GM12878 (cell line): ENCODE data around the gene RNF41. TPM values are rescaled to one million over a fixed set of nuclear protein-coding genes. Genes with fewer than 3 reads are reported as not detected.
A peak's percentile ranks its signal among the peaks of the same experiment; 100 is the strongest.

ENCODE experiments used
- BCL11A ChIP-seq: IDR thresholded peaks from 2 replicates; pipeline ENCODE4 v1.6.1; 2011; ENCODE audit warnings: low read depth, low read length
- CEBPB ChIP-seq, 2 experiments: fragments of 150-350 bp in 1 of 2; IDR thresholded peaks; 2 replicates each; pipeline ENCODE4 v1.6.1; 2012 to 2014; ENCODE audit warnings: low read depth in 2 of 2, low read length in 2 of 2, borderline replicate concordance in 1 of 2, inconsistent platforms in 1 of 2
- IKZF2 ChIP-seq, 2 experiments: fragments of 450-650 bp; IDR thresholded peaks; 2 replicates each; pipeline ENCODE4 v1.6.1; 2017; ENCODE audit warnings: mild to moderate bottlenecking in 2 of 2, moderate library complexity in 2 of 2
- JUNB ChIP-seq: IDR thresholded peaks from 2 replicates; pipeline ENCODE4 v1.6.1; 2016; ENCODE audit warnings: antibody characterized with exemption, mild to moderate bottlenecking
- KDM1A ChIP-seq: fragments of 200-600 bp; sonication (generic); IDR thresholded peaks from 2 replicates; pipeline ENCODE4 v1.6.1; 2016; ENCODE audit warnings: borderline replicate concordance
- LARP7 ChIP-seq: fragments of 450-650 bp; IDR thresholded peaks from 2 replicates; pipeline ENCODE4 v1.6.1; 2017; ENCODE audit warnings: mild to moderate bottlenecking
- MEF2B ChIP-seq: fragments of 450-650 bp; IDR thresholded peaks from 2 replicates; pipeline ENCODE4 v1.6.1; 2018; ENCODE audit warnings: mild to moderate bottlenecking, moderate library complexity; ENCODE audit not compliant: partially characterized antibody, poor library complexity, severe bottlenecking
- MTA2 ChIP-seq: fragments of 450-650 bp; IDR thresholded peaks from 2 replicates; pipeline ENCODE4 v1.6.1; 2016; ENCODE audit warnings: low read depth, mild to moderate bottlenecking, moderate library complexity
- NKRF ChIP-seq: fragments of 450-650 bp; conservative IDR thresholded peaks from 2 replicates; pipeline ENCODE4 v1.6.1; 2017; ENCODE audit warnings: mild to moderate bottlenecking, moderate library complexity
- POLR2A ChIP-seq: IDR thresholded peaks from 2 replicates; pipeline ENCODE4 v1.6.1; 2011; ENCODE audit warnings: low read depth, mild to moderate bottlenecking, low read length
- RCOR1 ChIP-seq: conservative IDR thresholded peaks from 2 replicates; pipeline ENCODE4 v1.6.1; 2012; ENCODE audit warnings: low read depth, low read length, improper control_type of control experiment
- RELB ChIP-seq: fragments of 450-650 bp; IDR thresholded peaks from 2 replicates; pipeline ENCODE4 v1.6.1; 2017; ENCODE audit warnings: low read depth, mild to moderate bottlenecking, moderate library complexity
- SIN3A ChIP-seq: IDR thresholded peaks from 2 replicates; pipeline ENCODE4 v1.6.1; 2012; ENCODE audit warnings: low read depth, low read length, improper control_type of control experiment
- SMARCA5 ChIP-seq: fragments of 450-650 bp; IDR thresholded peaks from 2 replicates; pipeline ENCODE4 v1.6.1; 2017; ENCODE audit warnings: mild to moderate bottlenecking
- YBX1 ChIP-seq: fragments of 450-650 bp; IDR thresholded peaks from 2 replicates; pipeline ENCODE4 v1.6.1; 2016; ENCODE audit warnings: antibody characterized with exemption
- polyA plus RNA-seq, 11 experiments: library from polyadenylated mRNA; depleted of rRNA in 4 of 11; unstranded in 6 of 11; stranded (reverse) in 5 of 11; fragments of >200 nt; fragmentation: Nextera tagmentation in 4 of 11; fragmentation: Illumina TruSeq in 1 of 11; extraction: Ambion mirVana in 4 of 11; extraction: Trizol in 1 of 11; gene quantifications; 1 replicate in 1 of 11; 2 replicates in 10 of 11; pipeline versions ENCODE4 v1.2.1 to v1.2.3, GENCODE V29; 2011 to 2016; ENCODE audit warnings: inconsistent platforms in 2 of 11, missing spikeins in 2 of 11, low read depth in 1 of 11
- total RNA-seq, 4 experiments: library from RNA; depleted of rRNA in 3 of 4; stranded (reverse); fragments of >200 nt in 3 of 4; fragmentation: Illumina TruSeq in 1 of 4; extraction: Trizol in 1 of 4; gene quantifications; 2 replicates each; pipeline versions ENCODE4 v1.2.1 to v1.2.3, GENCODE V29; 2013 to 2021
- TF ChIP-seq, protein P1 (sequence below): fragments of 450-650 bp; IDR thresholded peaks from 2 replicates; pipeline ENCODE4 v1.6.1; 2017; ENCODE audit warnings: borderline replicate concordance
- TF ChIP-seq, protein P2 (sequence below): fragments of 450-650 bp; formaldehyde crosslinking; IDR thresholded peaks from 2 replicates; pipeline ENCODE4 v1.4.0; 2020; ENCODE audit warnings: mild to moderate bottlenecking, moderate library complexity
- TF ChIP-seq, protein P3 (sequence below): IDR thresholded peaks from 2 replicates; pipeline ENCODE4 v1.6.1; 2012; ENCODE audit warnings: mild to moderate bottlenecking, low read depth, low read length

The RNF41 gene
- total and polyA plus RNA-seq, 10 of the 15 experiments (the other 5 are each of a cell fraction or from before 2014, with no cell fraction given): 11.1 to 47.8 (median 30.6) TPM

- TF ChIP-seq, protein P1, sequence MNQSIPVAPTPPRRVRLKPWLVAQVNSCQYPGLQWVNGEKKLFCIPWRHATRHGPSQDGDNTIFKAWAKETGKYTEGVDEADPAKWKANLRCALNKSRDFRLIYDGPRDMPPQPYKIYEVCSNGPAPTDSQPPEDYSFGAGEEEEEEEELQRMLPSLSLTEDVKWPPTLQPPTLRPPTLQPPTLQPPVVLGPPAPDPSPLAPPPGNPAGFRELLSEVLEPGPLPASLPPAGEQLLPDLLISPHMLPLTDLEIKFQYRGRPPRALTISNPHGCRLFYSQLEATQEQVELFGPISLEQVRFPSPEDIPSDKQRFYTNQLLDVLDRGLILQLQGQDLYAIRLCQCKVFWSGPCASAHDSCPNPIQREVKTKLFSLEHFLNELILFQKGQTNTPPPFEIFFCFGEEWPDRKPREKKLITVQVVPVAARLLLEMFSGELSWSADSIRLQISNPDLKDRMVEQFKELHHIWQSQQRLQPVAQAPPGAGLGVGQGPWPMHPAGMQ: no peak
- TF ChIP-seq LARP7 (peak; percentile 86), CEBPB (IDR thresholded peaks at IDR 0.05; ENCODE audit: borderline replicate concordance in 1 of 2, low read depth in 2 of 2, low read length in 2 of 2) (no peak), RELB (no peak; the same call in 1 of the 2 replicates), MTA2 (no peak), YBX1 (no peak), MEF2B (no peak), RCOR1 (no peak), POLR2A (peak; percentile 97), IKZF2 (IDR thresholded peaks at IDR 0.05) (peak; percentile 28 to 54; a peak in 2 of 4 replicates), JUNB (no peak), SMARCA5 (peak; percentile 73; the same call in 1 of the 2 replicates), NKRF (peak; percentile 94), KDM1A (no peak), BCL11A (no peak), SIN3A (peak; percentile 82)
- TF ChIP-seq, protein P2, sequence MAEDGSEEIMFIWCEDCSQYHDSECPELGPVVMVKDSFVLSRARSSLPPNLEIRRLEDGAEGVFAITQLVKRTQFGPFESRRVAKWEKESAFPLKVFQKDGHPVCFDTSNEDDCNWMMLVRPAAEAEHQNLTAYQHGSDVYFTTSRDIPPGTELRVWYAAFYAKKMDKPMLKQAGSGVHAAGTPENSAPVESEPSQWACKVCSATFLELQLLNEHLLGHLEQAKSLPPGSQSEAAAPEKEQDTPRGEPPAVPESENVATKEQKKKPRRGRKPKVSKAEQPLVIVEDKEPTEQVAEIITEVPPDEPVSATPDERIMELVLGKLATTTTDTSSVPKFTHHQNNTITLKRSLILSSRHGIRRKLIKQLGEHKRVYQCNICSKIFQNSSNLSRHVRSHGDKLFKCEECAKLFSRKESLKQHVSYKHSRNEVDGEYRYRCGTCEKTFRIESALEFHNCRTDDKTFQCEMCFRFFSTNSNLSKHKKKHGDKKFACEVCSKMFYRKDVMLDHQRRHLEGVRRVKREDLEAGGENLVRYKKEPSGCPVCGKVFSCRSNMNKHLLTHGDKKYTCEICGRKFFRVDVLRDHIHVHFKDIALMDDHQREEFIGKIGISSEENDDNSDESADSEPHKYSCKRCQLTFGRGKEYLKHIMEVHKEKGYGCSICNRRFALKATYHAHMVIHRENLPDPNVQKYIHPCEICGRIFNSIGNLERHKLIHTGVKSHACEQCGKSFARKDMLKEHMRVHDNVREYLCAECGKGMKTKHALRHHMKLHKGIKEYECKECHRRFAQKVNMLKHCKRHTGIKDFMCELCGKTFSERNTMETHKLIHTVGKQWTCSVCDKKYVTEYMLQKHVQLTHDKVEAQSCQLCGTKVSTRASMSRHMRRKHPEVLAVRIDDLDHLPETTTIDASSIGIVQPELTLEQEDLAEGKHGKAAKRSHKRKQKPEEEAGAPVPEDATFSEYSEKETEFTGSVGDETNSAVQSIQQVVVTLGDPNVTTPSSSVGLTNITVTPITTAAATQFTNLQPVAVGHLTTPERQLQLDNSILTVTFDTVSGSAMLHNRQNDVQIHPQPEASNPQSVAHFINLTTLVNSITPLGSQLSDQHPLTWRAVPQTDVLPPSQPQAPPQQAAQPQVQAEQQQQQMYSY (CRISPR knock-in tag): no peak
- TF ChIP-seq, protein P3, sequence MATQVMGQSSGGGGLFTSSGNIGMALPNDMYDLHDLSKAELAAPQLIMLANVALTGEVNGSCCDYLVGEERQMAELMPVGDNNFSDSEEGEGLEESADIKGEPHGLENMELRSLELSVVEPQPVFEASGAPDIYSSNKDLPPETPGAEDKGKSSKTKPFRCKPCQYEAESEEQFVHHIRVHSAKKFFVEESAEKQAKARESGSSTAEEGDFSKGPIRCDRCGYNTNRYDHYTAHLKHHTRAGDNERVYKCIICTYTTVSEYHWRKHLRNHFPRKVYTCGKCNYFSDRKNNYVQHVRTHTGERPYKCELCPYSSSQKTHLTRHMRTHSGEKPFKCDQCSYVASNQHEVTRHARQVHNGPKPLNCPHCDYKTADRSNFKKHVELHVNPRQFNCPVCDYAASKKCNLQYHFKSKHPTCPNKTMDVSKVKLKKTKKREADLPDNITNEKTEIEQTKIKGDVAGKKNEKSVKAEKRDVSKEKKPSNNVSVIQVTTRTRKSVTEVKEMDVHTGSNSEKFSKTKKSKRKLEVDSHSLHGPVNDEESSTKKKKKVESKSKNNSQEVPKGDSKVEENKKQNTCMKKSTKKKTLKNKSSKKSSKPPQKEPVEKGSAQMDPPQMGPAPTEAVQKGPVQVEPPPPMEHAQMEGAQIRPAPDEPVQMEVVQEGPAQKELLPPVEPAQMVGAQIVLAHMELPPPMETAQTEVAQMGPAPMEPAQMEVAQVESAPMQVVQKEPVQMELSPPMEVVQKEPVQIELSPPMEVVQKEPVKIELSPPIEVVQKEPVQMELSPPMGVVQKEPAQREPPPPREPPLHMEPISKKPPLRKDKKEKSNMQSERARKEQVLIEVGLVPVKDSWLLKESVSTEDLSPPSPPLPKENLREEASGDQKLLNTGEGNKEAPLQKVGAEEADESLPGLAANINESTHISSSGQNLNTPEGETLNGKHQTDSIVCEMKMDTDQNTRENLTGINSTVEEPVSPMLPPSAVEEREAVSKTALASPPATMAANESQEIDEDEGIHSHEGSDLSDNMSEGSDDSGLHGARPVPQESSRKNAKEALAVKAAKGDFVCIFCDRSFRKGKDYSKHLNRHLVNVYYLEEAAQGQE: no peak
Measured at GRCh38 chr12:56266693-56267442, 45.1 kb upstream of the RNF41 start, which contains the start of gene COQ10A (continued).
